Measurements from ENCODE around the gene RAPGEF1. TPM values are rescaled to one million over a fixed set of nuclear protein-coding genes. Genes with fewer than 3 reads are reported as not detected.

The RAPGEF1 gene
- total and polyA plus RNA-seq, 2 experiments from 2014 or later: 26.2 to 29.7 TPM

DNA sequence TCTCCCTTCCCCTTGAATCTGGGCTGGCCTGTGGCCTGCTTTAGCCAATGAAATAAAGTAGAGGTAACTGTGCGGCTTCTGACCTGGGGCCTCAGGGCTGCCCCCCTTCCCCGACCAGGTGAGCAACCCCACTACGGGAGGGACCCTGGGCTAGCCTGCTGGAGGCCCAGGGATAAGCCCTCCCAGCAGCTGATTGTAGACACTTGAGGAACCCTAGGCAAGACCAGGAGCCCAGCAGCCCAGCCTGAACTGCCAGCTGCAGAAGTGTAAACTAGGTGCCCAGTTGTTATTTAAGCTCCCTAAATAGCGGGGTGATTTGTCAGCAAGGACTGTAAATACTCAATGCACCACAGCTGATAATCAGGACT lies 41.3 kb downstream of the RAPGEF1 start:
- Histone ChIP-seq H3K79me2 (peaks cover 97% of the 10 kb centered on the region), H3K4me2 (no peak overlapping the region), H3K36me3 (replicated peaks; ENCODE audit: insufficient read depth, low read depth) (no peaks in the 10 kb centered on the region), H3K9me3 (ENCODE audit: low read depth) (no peaks in the 10 kb centered on the region), H3K27me3 (no peaks in the 10 kb centered on the region), H3K27ac (no peak overlapping the region), H4K20me1 (ENCODE audit: insufficient read depth, poor library complexity, severe bottlenecking) (peaks cover 23% of the 10 kb centered on the region), H2AFZ (no peak overlapping the region), H3K4me1 (ENCODE audit: insufficient read depth) (peaks cover 16% of the 10 kb centered on the region), H3K4me3 (no peak overlapping the region), H3K9me2 (replicated peaks; ENCODE audit: insufficient read depth) (no peaks in the 10 kb centered on the region)
- 81% methylated on average over 4 of the region's 4 CpGs for WGBS (ENCODE audit: low lambda C conversion rate, missing lambda C conversion rate)
- TF ChIP-seq EZH2phosphoT487 (IDR thresholded peaks at IDR 0.05; ENCODE audit: low read depth, severe bottlenecking, unreplicated experiment) (no peak), EZH2 (IDR thresholded peaks at IDR 0.05; ENCODE audit: borderline replicate concordance) (no peak)
- TF ChIP-seq, protein P1, sequence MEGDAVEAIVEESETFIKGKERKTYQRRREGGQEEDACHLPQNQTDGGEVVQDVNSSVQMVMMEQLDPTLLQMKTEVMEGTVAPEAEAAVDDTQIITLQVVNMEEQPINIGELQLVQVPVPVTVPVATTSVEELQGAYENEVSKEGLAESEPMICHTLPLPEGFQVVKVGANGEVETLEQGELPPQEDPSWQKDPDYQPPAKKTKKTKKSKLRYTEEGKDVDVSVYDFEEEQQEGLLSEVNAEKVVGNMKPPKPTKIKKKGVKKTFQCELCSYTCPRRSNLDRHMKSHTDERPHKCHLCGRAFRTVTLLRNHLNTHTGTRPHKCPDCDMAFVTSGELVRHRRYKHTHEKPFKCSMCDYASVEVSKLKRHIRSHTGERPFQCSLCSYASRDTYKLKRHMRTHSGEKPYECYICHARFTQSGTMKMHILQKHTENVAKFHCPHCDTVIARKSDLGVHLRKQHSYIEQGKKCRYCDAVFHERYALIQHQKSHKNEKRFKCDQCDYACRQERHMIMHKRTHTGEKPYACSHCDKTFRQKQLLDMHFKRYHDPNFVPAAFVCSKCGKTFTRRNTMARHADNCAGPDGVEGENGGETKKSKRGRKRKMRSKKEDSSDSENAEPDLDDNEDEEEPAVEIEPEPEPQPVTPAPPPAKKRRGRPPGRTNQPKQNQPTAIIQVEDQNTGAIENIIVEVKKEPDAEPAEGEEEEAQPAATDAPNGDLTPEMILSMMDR (IDR thresholded peaks at IDR 0.05; ENCODE audit: poor library complexity): no peak
- no peak for DNase-seq (ENCODE audit: low spot score)

DNA sequence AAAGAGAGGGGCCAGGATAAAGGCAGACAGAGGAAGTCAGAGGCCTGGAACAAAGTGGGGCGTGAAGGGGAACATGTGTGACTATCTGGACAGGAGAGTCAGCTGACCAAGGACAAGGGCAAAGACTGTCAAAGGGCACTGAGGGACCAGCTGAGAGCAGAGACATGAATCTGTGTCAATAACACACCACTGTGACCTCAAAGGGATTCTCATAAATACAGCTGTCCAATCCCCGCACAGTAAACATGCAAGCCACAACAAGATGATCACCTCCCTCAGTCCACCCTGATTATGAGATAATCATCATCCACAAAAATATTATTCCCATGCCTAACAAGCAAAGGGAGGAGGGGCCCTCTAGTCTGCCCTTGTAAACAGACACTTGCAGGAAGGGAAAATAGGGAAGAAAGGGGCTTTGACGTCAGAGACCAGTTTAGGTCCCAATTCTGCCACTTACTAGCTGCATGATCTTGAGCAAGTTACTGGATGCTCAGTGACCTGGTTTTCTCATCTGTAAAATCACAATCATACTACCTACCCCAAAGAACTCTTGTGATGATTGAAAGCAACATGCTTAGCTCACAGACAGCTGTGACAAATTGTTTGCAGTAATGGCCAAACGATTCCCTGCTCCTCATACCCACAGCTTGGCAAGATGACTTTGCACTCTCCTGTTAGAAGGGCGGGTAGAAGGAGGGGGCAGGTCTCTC lies 41.8 kb downstream of the RAPGEF1 start:
- Histone ChIP-seq H3K4me3 (no peak overlapping the region), H3K4me1 (ENCODE audit: insufficient read depth) (peaks cover 17% of the 10 kb centered on the region), H3K79me2 (peaks cover 97% of the 10 kb centered on the region), H3K9me2 (replicated peaks; ENCODE audit: insufficient read depth) (no peaks in the 10 kb centered on the region), H3K9me3 (ENCODE audit: low read depth) (no peaks in the 10 kb centered on the region), H3K27ac (no peak overlapping the region), H2AFZ (no peak overlapping the region), H3K27me3 (no peaks in the 10 kb centered on the region), H3K36me3 (replicated peaks; ENCODE audit: insufficient read depth, low read depth) (no peaks in the 10 kb centered on the region), H3K4me2 (no peak overlapping the region), H4K20me1 (ENCODE audit: insufficient read depth, poor library complexity, severe bottlenecking) (peaks cover 28% of the 10 kb centered on the region)
- 62% methylated on average over 5 of the region's 5 CpGs for WGBS (ENCODE audit: low lambda C conversion rate, missing lambda C conversion rate)
- TF ChIP-seq, protein P1 (IDR thresholded peaks at IDR 0.05; ENCODE audit: poor library complexity): no peak
- TF ChIP-seq EZH2phosphoT487 (IDR thresholded peaks at IDR 0.05; ENCODE audit: low read depth, severe bottlenecking, unreplicated experiment) (no peak), EZH2 (IDR thresholded peaks at IDR 0.05; ENCODE audit: borderline replicate concordance) (no peak)
- no peak for DNase-seq (ENCODE audit: low spot score)

DNA sequence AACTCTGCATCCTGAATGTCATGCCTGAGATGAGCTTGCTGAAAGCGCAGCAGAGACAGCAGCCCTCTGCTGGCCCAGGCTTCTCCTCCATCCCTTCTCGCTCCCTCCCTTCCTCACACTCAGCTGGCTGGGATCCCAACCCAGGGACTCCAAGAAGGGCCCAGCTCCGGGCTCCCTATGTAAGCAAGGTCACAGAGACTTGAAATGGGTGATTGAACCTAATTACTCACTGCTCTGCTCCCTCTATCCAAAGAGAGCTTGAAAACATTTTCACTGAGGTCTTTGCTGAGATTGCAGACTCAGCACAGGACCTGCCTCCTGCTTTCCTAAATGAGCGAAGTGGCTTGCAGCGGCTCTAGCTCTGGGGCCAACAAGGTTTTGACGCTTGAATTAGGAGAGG lies 42.8 kb downstream of the RAPGEF1 start:
- H3K27ac ChIP-seq: no peak overlapping the region
- H3K79me2 ChIP-seq: peaks cover 95% of the 10 kb centered on the region
- no peaks in the 10 kb centered on the region for H3K9me3 ChIP-seq (ENCODE audit: low read depth)
- H3K4me1 ChIP-seq (ENCODE audit: insufficient read depth): peaks cover 17% of the 10 kb centered on the region
- H3K36me3 ChIP-seq (replicated peaks; ENCODE audit: insufficient read depth, low read depth): no peaks in the 10 kb centered on the region
- H3K4me2 ChIP-seq: no peak overlapping the region
- no peak overlapping the region for H2AFZ ChIP-seq
- H3K4me3 ChIP-seq: no peak overlapping the region
- no peak for TF ChIP-seq EZH2 (IDR thresholded peaks at IDR 0.05; ENCODE audit: borderline replicate concordance)
- TF ChIP-seq, protein P1 (IDR thresholded peaks at IDR 0.05; ENCODE audit: poor library complexity): no peak
- TF ChIP-seq EZH2phosphoT487 (IDR thresholded peaks at IDR 0.05; ENCODE audit: low read depth, severe bottlenecking, unreplicated experiment): no peak
- no peaks in the 10 kb centered on the region for H3K9me2 ChIP-seq (replicated peaks; ENCODE audit: insufficient read depth)
- whole genome bisulfite sequencing (ENCODE audit: low lambda C conversion rate, missing lambda C conversion rate): 72% methylated on average over 6 of the region's 6 CpGs
- no peak for DNase-seq (ENCODE audit: low spot score)
- no peaks in the 10 kb centered on the region for H3K27me3 ChIP-seq
- H4K20me1 ChIP-seq (ENCODE audit: insufficient read depth, poor library complexity, severe bottlenecking): peaks cover 30% of the 10 kb centered on the region

Data from hepatocyte (in vitro differentiated cells).